UCSD-AML1 (cell line): ENCODE results near the gene EIF2B4.

Source experiments
- DNase-seq: peaks from one replicate; lab custom pipeline; 2025; ENCODE audit not compliant: unreplicated experiment; lab: John Stamatoyannopoulos, UW

The EIF2B4 gene

GRCh38 chr2:27370026-27370815 lies at the start of gene EIF2B4, which contains the start of gene SNX17:
Gene EIF2B4 (minus strand): TSS chr2:27370338. CDS start chr2:27370314, 24 bp downstream.
Gene SNX17 (plus strand): TSS chr2:27370616. CDS start chr2:27370744, 128 bp downstream.
- peak; percentile 99 for DNase-seq

GRCh38 chr2:27416151-27416550 lies 46.0 kb upstream of the EIF2B4 start:
- DNase-seq: no peak

- DNase-seq: no peak
Observed at GRCh38 chr2:27412419-27413152, 42.4 kb upstream of the EIF2B4 start.

- peak; percentile 96 for DNase-seq
Observed at GRCh38 chr2:27409321-27410073, 39.4 kb upstream of the EIF2B4 start, which contains the start of gene PPM1G. Gene PPM1G (minus strand): TSS chr2:27409591. CDS start chr2:27409422, 169 bp downstream.

GRCh38 chr2:27408601-27409320 lies 38.6 kb upstream of the EIF2B4 start:
- DNase-seq: peak; percentile 50

- no peak for DNase-seq
Observed at GRCh38 chr2:27407798-27408491, 37.8 kb upstream of the EIF2B4 start.

- no peak for DNase-seq
Observed at GRCh38 chr2:27400348-27401135, 30.4 kb upstream of the EIF2B4 start.

GRCh38 chr2:27398962-27399361 lies 28.8 kb upstream of the EIF2B4 start:
- DNase-seq: no peak

- no peak for DNase-seq
Observed at GRCh38 chr2:27393225-27393624, 23.1 kb upstream of the EIF2B4 start.

- DNase-seq: no peak
Observed at GRCh38 chr2:27390822-27391679, 20.9 kb upstream of the EIF2B4 start.

- DNase-seq: no peak
Observed at GRCh38 chr2:27381577-27382181, 11.5 kb upstream of the EIF2B4 start.

GRCh38 chr2:27380626-27381545 lies 10.7 kb upstream of the EIF2B4 start, which contains the start of gene ZNF513:
Gene ZNF513 (minus strand): TSS chr2:27380734. CDS start chr2:27380526, 208 bp downstream.
- DNase-seq: peak; percentile 94

GRCh38 chr2:27379836-27380625 lies 9.9 kb upstream of the EIF2B4 start:
- peak; percentile 83 for DNase-seq

- no peak for DNase-seq
Observed at GRCh38 chr2:27379383-27379835, 9.3 kb upstream of the EIF2B4 start.

- DNase-seq: no peak
Observed at GRCh38 chr2:27378809-27379290, 8.7 kb upstream of the EIF2B4 start.
